Mammary epithelial cell (primary cell): ENCODE measurements around the gene MAP4K4.

Experiments used
- CTCF ChIP-seq, 2 donors: IDR thresholded peaks in 1 of 2; conservative IDR thresholded peaks in 1 of 2; 2 replicates each; pipeline ENCODE4 v1.5.1; 2011 to 2012; ENCODE audit warnings: inconsistent platforms in 2 of 2, low read length in 2 of 2, mild to moderate bottlenecking in 2 of 2, control low read depth in 1 of 2, low read depth in 1 of 2; ENCODE audit not compliant: insufficient read depth in 1 of 2; ENCODE audit errors: extremely low read depth in 1 of 2
- EZH2 ChIP-seq: IDR thresholded peaks from 2 replicates; pipeline ENCODE4 v1.6.1; 2012; ENCODE audit warnings: low read length, inconsistent platforms, borderline replicate concordance

GRCh38 chr2:101706121-101706818 lies 8.8 kb downstream of the MAP4K4 start:
- TF ChIP-seq CTCF (conservative IDR thresholded peaks at IDR 0.05 in 1 of 2, IDR thresholded peaks at IDR 0.05 in 1 of 2; ENCODE audit: extremely low read depth in 1 of 2, insufficient read depth in 1 of 2, low read depth in 1 of 2, low read length in 2 of 2) (no peak), EZH2 (no peak)
